HG03060 (cell line): Measurements from ENCODE around the gene POLR3B.

ENCODE experiments used
- ATAC-seq: cut with Tn5 transposase; IDR thresholded peaks from one replicate; pipeline ENCODE4 v1.9.1; 2021; ENCODE audit warnings: low read depth, moderate number of reproducible peaks; ENCODE audit not compliant: unreplicated experiment

Gene POLR3B

GRCh38 chr12:106409878-106410277 is 52.3 kb downstream of the POLR3B start:
- no peak for ATAC-seq

- ATAC-seq, result no peak
These were observed 55.0 kb downstream of the POLR3B start for GRCh38 chr12:106412563-106412962.

GRCh38 chr12:106415134-106415533 is 57.6 kb downstream of the POLR3B start:
- ATAC-seq, result no peak

- ATAC-seq, result no peak
These were observed 58.7 kb downstream of the POLR3B start for GRCh38 chr12:106416273-106416672.

- no peak for ATAC-seq
These were observed 60.7 kb downstream of the POLR3B start for GRCh38 chr12:106417926-106418910.

GRCh38 chr12:106418970-106419369 is 61.4 kb downstream of the POLR3B start:
- no peak for ATAC-seq

- no peak for ATAC-seq
These were observed 65.7 kb downstream of the POLR3B start for GRCh38 chr12:106423291-106423690.

GRCh38 chr12:106425061-106425702 is 67.6 kb downstream of the POLR3B start:
- no peak for ATAC-seq

- no peak for ATAC-seq
These were observed 70.4 kb downstream of the POLR3B start for GRCh38 chr12:106427917-106428316.

GRCh38 chr12:106428384-106428783 is 70.8 kb downstream of the POLR3B start:
- no peak for ATAC-seq

GRCh38 chr12:106429043-106429552 is 71.5 kb downstream of the POLR3B start:
- ATAC-seq, result no peak

GRCh38 chr12:106429636-106430035 is 72.1 kb downstream of the POLR3B start:
- ATAC-seq, result no peak

GRCh38 chr12:106431839-106432411 is 74.4 kb downstream of the POLR3B start:
- ATAC-seq, result no peak

- ATAC-seq, result no peak
These were observed 75.5 kb downstream of the POLR3B start for GRCh38 chr12:106433055-106433454.

- ATAC-seq, result no peak
These were observed 77.0 kb downstream of the POLR3B start for GRCh38 chr12:106434526-106434925.

GRCh38 chr12:106436164-106436563 is 78.6 kb downstream of the POLR3B start:
- no peak for ATAC-seq

GRCh38 chr12:106442575-106442974 is 85.0 kb downstream of the POLR3B start:
- no peak for ATAC-seq

GRCh38 chr12:106445053-106445452 is 87.5 kb downstream of the POLR3B start:
- no peak for ATAC-seq

- ATAC-seq, result no peak
These were observed 88.4 kb downstream of the POLR3B start for GRCh38 chr12:106445959-106446358.

GRCh38 chr12:106446419-106447092 is 89.0 kb downstream of the POLR3B start:
- no peak for ATAC-seq

GRCh38 chr12:106452309-106452708 is 94.8 kb downstream of the POLR3B start:
- ATAC-seq, result no peak
